ENCODE data around the gene COLQ.

- TF ChIP-seq CTCF (IDR thresholded peaks at IDR 0.05) (no peak), REST (IDR thresholded peaks at IDR 0.05; ENCODE audit: insufficient read depth in 1 of 2, low read depth in 2 of 2, low read length in 1 of 2) (no peak)
Measured at GRCh38 chr3:15523660-15524417, 2.3 kb upstream of the COLQ start.
